CD4-positive, CD25-positive, alpha-beta regulatory T cell (primary cell): ENCODE measurements around the gene ASXL2. TPM values are rescaled to one million over a fixed set of nuclear protein-coding genes. Genes with fewer than 3 reads are reported as not detected.

Experiments
- ATAC-seq, 2 donors: fragments of 150-1000 bp; cut with Tn5 transposase; one replicate each; pipeline ENCODE4 v1.10.0; 2021; ENCODE audit warnings: low read depth in 2 of 2, moderate number of reproducible peaks in 2 of 2, moderate library complexity in 1 of 2
- DNase-seq, 3 donors: peaks; one replicate each; pipeline versions ENCODE4 v3.0.0 to v3.0.0-alpha.2; 2012 to 2022; ENCODE audit warnings: mixed read lengths in 1 of 3
- H3K27ac ChIP-seq: one replicate; pipeline ENCODE4 v1.7.0; 2013; ENCODE audit warnings: mild to moderate bottlenecking, low read length; ENCODE audit not compliant: insufficient read depth, poor library complexity, severe bottlenecking
- H3K27me3 ChIP-seq: one replicate; pipeline ENCODE4 v1.7.0; 2013; ENCODE audit warnings: low read length; ENCODE audit not compliant: control insufficient read depth, insufficient read depth
- H3K36me3 ChIP-seq: one replicate; pipeline ENCODE4 v1.7.0; 2013; ENCODE audit warnings: mild to moderate bottlenecking, low read length, moderate library complexity; ENCODE audit not compliant: control insufficient read depth, insufficient read depth
- H3K4me1 ChIP-seq: 2 replicates; pipeline ENCODE4 v1.7.0; 2013; ENCODE audit warnings: mild to moderate bottlenecking, low read length; ENCODE audit not compliant: insufficient read depth, control insufficient read depth, poor library complexity, severe bottlenecking
- H3K4me3 ChIP-seq: one replicate; pipeline ENCODE4 v1.7.0; 2013; ENCODE audit warnings: low read depth, mild to moderate bottlenecking, low read length, moderate library complexity
- H3K9me3 ChIP-seq, 2 experiments: 1 replicate in 1 of 2; 2 replicates in 1 of 2; pipeline ENCODE4 v1.7.0; 2013; ENCODE audit warnings: low read length in 2 of 2, mild to moderate bottlenecking in 1 of 2, moderate library complexity in 1 of 2; ENCODE audit not compliant: control insufficient read depth in 2 of 2
- H3K27ac Mint-ChIP-seq, 3 donors: one replicate each; pipeline ENCODE4 v1.8.0; 2020 to 2022; ENCODE audit warnings: mild to moderate bottlenecking in 3 of 3, mixed read lengths in 3 of 3, moderate library complexity in 2 of 3
- H3K27me3 Mint-ChIP-seq: one replicate; pipeline ENCODE4 v1.8.0; 2022; ENCODE audit warnings: mild to moderate bottlenecking, mixed read lengths
- H3K36me3 Mint-ChIP-seq: one replicate; pipeline ENCODE4 v1.8.0; 2020; ENCODE audit warnings: mixed read lengths
- H3K4me1 Mint-ChIP-seq, 4 donors: one replicate each; pipeline ENCODE4 v1.8.0; 2020 to 2022; ENCODE audit warnings: mixed read lengths in 4 of 4, mild to moderate bottlenecking in 1 of 4
- H3K4me3 Mint-ChIP-seq, 4 donors: one replicate each; pipeline ENCODE4 v1.8.0; 2020 to 2022; ENCODE audit warnings: mild to moderate bottlenecking in 4 of 4, mixed read lengths in 4 of 4, moderate library complexity in 3 of 4
- H3K9me3 Mint-ChIP-seq, 7 donors: one replicate each; pipeline ENCODE4 v1.8.0; 2020 to 2022; ENCODE audit warnings: mixed read lengths in 7 of 7, mild to moderate bottlenecking in 3 of 7, moderate library complexity in 2 of 7
- polyA plus RNA-seq, 4 donors: library from polyadenylated mRNA; unstranded; fragments of 300-500 nt; fragmentation: Illumina TruSeq; gene quantifications; one replicate each; pipeline ENCODE4 v1.2.3, GENCODE V29; 2021
- total RNA-seq: library from RNA; stranded (reverse); gene quantifications from one replicate; pipeline ENCODE4 v1.2.3, GENCODE V29; 2022

Gene ASXL2
- total and polyA plus RNA-seq, 5 donors from 2014 or later = 6.8 to 48.6 (median 8.2) TPM

GRCh38 chr2:25697559-25698341 is 180.5 kb downstream of the ASXL2 start:
- H3K9me3 ChIP-seq = no peaks in the 10 kb centered on the region
- no peaks in the 10 kb centered on the region for H3K36me3 Mint-ChIP-seq
- H3K27ac ChIP-seq = no peak overlapping the region
- no peaks in the 10 kb centered on the region for H3K27me3 ChIP-seq
- peaks cover 0 to 6% (median 4%) of the 10 kb centered on the region in 4 donors for H3K4me1 Mint-ChIP-seq
- no peak for ATAC-seq
- DNase-seq = no peak
- H3K27ac Mint-ChIP-seq = no peak overlapping the region
- peaks cover 0 to 1% (median 0%) of the 10 kb centered on the region in 7 donors for H3K9me3 Mint-ChIP-seq
- no peaks in the 10 kb centered on the region for H3K36me3 ChIP-seq
- no peak overlapping the region for H3K4me3 Mint-ChIP-seq
- H3K27me3 Mint-ChIP-seq = peaks cover 8% of the 10 kb centered on the region
- H3K4me3 ChIP-seq = no peak overlapping the region
- H3K4me1 ChIP-seq = no peaks in the 10 kb centered on the region

GRCh38 chr2:25692737-25693445 is 185.4 kb downstream of the ASXL2 start:
- H3K4me1 ChIP-seq = no peaks in the 10 kb centered on the region
- H3K27me3 Mint-ChIP-seq = peaks cover 16% of the 10 kb centered on the region
- peaks cover 0 to 1% (median 0%) of the 10 kb centered on the region in 7 donors for H3K9me3 Mint-ChIP-seq
- no peaks in the 10 kb centered on the region for H3K36me3 Mint-ChIP-seq
- ATAC-seq (no peak), DNase-seq (no peak)
- H3K4me3 ChIP-seq = no peak overlapping the region
- H3K36me3 ChIP-seq = no peaks in the 10 kb centered on the region
- H3K4me3 Mint-ChIP-seq = no peak overlapping the region
- no peaks in the 10 kb centered on the region for H3K9me3 ChIP-seq
- H3K27me3 ChIP-seq = no peaks in the 10 kb centered on the region
- H3K4me1 Mint-ChIP-seq = no peaks in the 10 kb centered on the region
- no peak overlapping the region for H3K27ac ChIP-seq
- no peak overlapping the region for H3K27ac Mint-ChIP-seq

DNA sequence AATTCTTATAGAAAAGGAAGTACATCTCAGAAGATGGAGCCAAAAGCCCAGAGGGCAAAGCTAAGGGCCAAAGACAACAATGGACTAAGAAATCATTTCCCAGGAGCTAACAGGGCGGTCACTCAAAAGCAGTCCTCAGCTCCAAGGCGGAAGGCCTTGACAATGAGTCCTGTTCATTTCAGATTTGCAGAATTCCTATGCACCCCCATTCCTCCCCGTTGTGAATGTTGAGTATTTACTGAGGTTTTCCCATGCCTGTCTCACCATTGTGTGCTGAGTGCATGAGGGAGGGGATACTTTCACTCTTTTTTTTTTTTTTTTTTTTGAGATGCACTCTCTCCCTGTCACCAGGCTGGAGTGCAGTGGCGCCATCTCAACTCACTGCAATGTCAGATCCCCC is 186.1 kb downstream of the ASXL2 start:
- Mint-ChIP-seq H3K4me1 (no peaks in the 10 kb centered on the region), H3K9me3 (peaks cover 0 to 1% (median 0%) of the 10 kb centered on the region in 7 donors), H3K27me3 (peaks cover 16% of the 10 kb centered on the region), H3K36me3 (no peaks in the 10 kb centered on the region), H3K27ac (no peak overlapping the region), H3K4me3 (no peak overlapping the region)
- Histone ChIP-seq H3K4me3 (no peak overlapping the region), H3K27me3 (no peaks in the 10 kb centered on the region), H3K27ac (no peak overlapping the region), H3K4me1 (no peaks in the 10 kb centered on the region), H3K9me3 (no peaks in the 10 kb centered on the region), H3K36me3 (no peaks in the 10 kb centered on the region)
- no peak for ATAC-seq
- no peak for DNase-seq

- no peaks in the 10 kb centered on the region for H3K36me3 ChIP-seq
- Mint-ChIP-seq H3K9me3 (peaks cover 0 to 1% (median 0%) of the 10 kb centered on the region in 7 donors), H3K4me1 (no peaks in the 10 kb centered on the region), H3K4me3 (no peak overlapping the region), H3K27ac (no peak overlapping the region), H3K36me3 (no peaks in the 10 kb centered on the region), H3K27me3 (peaks cover 13% of the 10 kb centered on the region)
- no peaks in the 10 kb centered on the region for H3K27me3 ChIP-seq
- H3K4me1 ChIP-seq = no peaks in the 10 kb centered on the region
- no peak overlapping the region for H3K4me3 ChIP-seq
- no peak overlapping the region for H3K27ac ChIP-seq
- ATAC-seq (no peak), DNase-seq (no peak)
- H3K9me3 ChIP-seq = no peaks in the 10 kb centered on the region
Observed at GRCh38 chr2:25690058-25690457, 188.2 kb downstream of the ASXL2 start.

DNA sequence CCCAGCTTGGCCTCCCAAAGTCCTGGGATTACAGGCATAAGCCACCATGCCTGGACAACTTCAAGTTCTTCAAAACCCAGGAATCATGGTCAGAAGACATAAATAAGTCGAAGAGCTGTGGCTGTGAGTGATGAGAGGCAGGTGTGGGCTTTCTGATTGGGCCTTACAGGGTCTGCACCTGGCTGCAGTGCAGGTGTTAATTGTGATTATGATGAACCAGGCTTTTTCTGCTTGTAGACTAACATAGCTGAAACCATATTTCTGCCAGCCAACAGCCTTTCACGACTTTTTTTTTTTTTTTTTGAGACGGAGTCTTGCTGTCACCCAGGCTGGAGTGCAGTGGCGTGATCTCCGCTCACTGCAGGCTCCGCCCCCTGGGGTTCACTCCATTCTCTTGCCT is 190.1 kb downstream of the ASXL2 start:
- Mint-ChIP-seq H3K27ac (no peak overlapping the region), H3K4me3 (no peak overlapping the region), H3K4me1 (peaks cover 0 to 8% (median 4%) of the 10 kb centered on the region in 4 donors), H3K36me3 (no peaks in the 10 kb centered on the region), H3K27me3 (peaks cover 13% of the 10 kb centered on the region), H3K9me3 (no peaks in the 10 kb centered on the region)
- Histone ChIP-seq H3K4me3 (no peak overlapping the region), H3K9me3 (no peaks in the 10 kb centered on the region), H3K27me3 (no peaks in the 10 kb centered on the region), H3K27ac (no peak overlapping the region), H3K36me3 (no peaks in the 10 kb centered on the region), H3K4me1 (no peaks in the 10 kb centered on the region)
- ATAC-seq (no peak), DNase-seq (no peak)

GRCh38 chr2:25685741-25686140 is 192.5 kb downstream of the ASXL2 start:
- Histone ChIP-seq H3K4me1 (no peaks in the 10 kb centered on the region), H3K4me3 (no peak overlapping the region), H3K36me3 (no peaks in the 10 kb centered on the region), H3K27ac (no peak overlapping the region), H3K27me3 (no peaks in the 10 kb centered on the region), H3K9me3 (no peaks in the 10 kb centered on the region)
- Mint-ChIP-seq H3K36me3 (no peaks in the 10 kb centered on the region), H3K4me1 (peaks cover 0 to 8% (median 4%) of the 10 kb centered on the region in 4 donors), H3K27ac (no peak overlapping the region), H3K9me3 (no peaks in the 10 kb centered on the region), H3K4me3 (no peak overlapping the region), H3K27me3 (peaks cover 15% of the 10 kb centered on the region)
- no peak for DNase-seq
- ATAC-seq = no peak

DNA sequence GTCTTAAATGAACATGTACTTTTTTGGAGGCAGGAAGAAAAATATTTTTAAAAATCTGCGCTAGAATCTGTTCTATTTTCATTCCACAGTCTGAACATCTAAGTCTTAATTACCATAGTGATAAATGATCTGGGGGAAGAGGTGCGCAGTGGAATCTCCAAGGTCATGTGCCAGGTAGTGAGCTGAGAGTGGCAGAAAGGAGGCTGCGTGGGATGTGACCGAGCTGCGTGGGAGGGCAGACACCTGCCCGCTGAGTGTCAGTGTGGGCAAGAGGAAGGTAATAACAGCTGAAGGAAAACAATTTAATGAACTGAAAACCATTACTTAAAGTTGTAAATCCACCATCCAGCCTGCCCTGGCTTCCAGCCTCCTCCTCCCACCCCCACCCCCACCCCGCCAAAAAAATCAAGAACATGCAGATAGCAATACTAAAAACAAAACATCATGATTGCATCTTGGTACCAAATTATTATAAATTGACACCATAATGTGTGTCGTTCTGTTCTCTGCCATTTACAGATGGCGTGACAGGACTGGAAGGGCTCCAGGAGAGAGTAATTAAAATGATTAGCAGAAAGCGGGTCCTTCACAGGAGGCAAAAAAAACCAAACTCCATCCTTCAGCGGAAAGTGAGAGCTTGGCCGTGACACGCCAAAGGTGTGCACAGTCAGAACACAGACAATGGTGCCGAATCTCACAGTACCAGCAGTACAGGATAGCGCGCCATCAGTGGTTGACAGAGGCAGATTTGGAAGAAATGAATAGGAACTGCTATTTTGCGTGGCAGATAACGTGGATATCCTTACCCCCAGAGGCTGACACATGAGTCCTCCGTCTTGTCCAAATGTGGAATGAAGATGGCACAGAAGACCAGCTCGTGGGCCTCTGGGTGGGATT is 193.5 kb downstream of the ASXL2 start:
- Histone ChIP-seq H3K27ac (no peak overlapping the region), H3K9me3 (no peaks in the 10 kb centered on the region), H3K27me3 (no peaks in the 10 kb centered on the region), H3K4me1 (no peaks in the 10 kb centered on the region), H3K4me3 (no peak overlapping the region), H3K36me3 (no peaks in the 10 kb centered on the region)
- H3K27ac Mint-ChIP-seq = peak overlapping the region in 1 of 3 donors; percentile 72
- no peak for DNase-seq
- no peak for ATAC-seq
- no peaks in the 10 kb centered on the region for H3K9me3 Mint-ChIP-seq
- H3K4me3 Mint-ChIP-seq = no peak overlapping the region
- H3K36me3 Mint-ChIP-seq = no peaks in the 10 kb centered on the region
- H3K4me1 Mint-ChIP-seq = peaks cover 0 to 8% (median 4%) of the 10 kb centered on the region in 4 donors
- H3K27me3 Mint-ChIP-seq = peaks cover 11% of the 10 kb centered on the region
